Lower lobe of right lung (tissue), 2 donors: ENCODE results near the gene TSG101. TPM values are rescaled to one million over a fixed set of nuclear protein-coding genes. Genes with fewer than 3 reads are reported as not detected.

Source experiments
- ATAC-seq, 2 donors: fragments of 200-7000 bp; cut with Tn5 transposase; one replicate each; pipeline ENCODE4 v1.9.1; 2020 to 2022; ENCODE audit warnings: mild to moderate bottlenecking in 2 of 2, moderate library complexity in 2 of 2
- DNase-seq: peaks from one replicate; pipeline ENCODE4 v3.0.0-alpha.2; 2020
- H3K27ac ChIP-seq: fragments of 200-600 bp; one replicate; pipeline ENCODE4 v1.8.0; 2022
- H3K27me3 ChIP-seq: fragments of 200-600 bp; one replicate; pipeline ENCODE4 v1.8.0; 2022; ENCODE audit warnings: low read depth
- H3K36me3 ChIP-seq: fragments of 200-600 bp; one replicate; pipeline ENCODE4 v1.8.0; 2022; ENCODE audit warnings: mild to moderate bottlenecking
- H3K4me1 ChIP-seq: fragments of 200-600 bp; one replicate; pipeline ENCODE4 v1.8.0; 2022
- H3K4me3 ChIP-seq: fragments of 200-600 bp; one replicate; pipeline ENCODE4 v1.8.0; 2022; ENCODE audit warnings: mild to moderate bottlenecking
- H3K9me3 ChIP-seq: fragments of 200-600 bp; one replicate; pipeline ENCODE4 v1.8.0; 2022
- CTCF ChIP-seq: fragments of 200-600 bp; IDR thresholded peaks from one replicate; pipeline ENCODE4 v1.8.0; 2022; ENCODE audit warnings: antibody characterized with exemption, mild to moderate bottlenecking
- intact Hi-C: fragments of 100-400 bp; cut with DNase I; formaldehyde crosslinking; loops from one replicate; pipeline ENCODE4 v1.11.0; 2022
- total RNA-seq: library from RNA; stranded (reverse); fragmentation: NEBNext Ultra II Directional; extraction: Animal tissue kit (Norgen Biotek cat#: 25700); gene quantifications from one replicate; pipeline ENCODE4 v1.2.1, GENCODE V29; 2021
- donor health status: DM: no; HTN: yes; CAD: no; lungs with severe emphysema.

TSG101 gene
- total RNA-seq, 1 donor from 2014 or later: 61.8 TPM

- Histone ChIP-seq H3K36me3 (peaks cover 66% of the 10 kb centered on the region), H3K9me3 (no peaks in the 10 kb centered on the region), H3K4me3 (no peak overlapping the region), H3K27me3 (no peaks in the 10 kb centered on the region), H3K4me1 (no peaks in the 10 kb centered on the region), H3K27ac (no peak overlapping the region)
- ATAC-seq: no peak
- TF ChIP-seq CTCF: no peak
- intact Hi-C loops: no loop called here
- DNase-seq: no peak
These were observed 6.6 kb upstream of the TSG101 start for GRCh38 chr11:18533365-18533764.

DNA sequence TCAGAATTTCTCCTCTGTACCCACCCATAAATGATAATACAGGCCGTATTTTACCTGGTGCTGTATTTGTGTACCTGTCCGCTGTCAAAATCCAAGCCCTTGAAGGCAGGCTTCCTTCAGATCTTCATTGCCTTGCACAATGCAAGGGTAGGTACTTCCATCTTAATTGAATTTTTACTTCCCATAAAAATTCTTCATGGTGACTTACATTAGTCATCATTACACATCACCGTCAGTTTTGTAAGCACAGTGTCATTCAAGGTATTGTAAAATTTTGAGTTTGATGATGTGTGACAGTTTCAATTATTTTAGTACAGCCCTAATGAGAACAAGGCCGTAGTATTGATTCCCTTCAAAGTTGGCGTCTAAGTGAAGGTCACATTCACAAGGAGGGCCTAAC is 770 bp upstream of the TSG101 start:
- no peak for TF ChIP-seq CTCF
- Histone ChIP-seq H3K4me3 (peak overlapping the region; percentile 90), H3K27me3 (no peaks in the 10 kb centered on the region), H3K27ac (peak overlapping the region; percentile 98), H3K9me3 (no peaks in the 10 kb centered on the region), H3K4me1 (peaks cover 27% of the 10 kb centered on the region), H3K36me3 (peaks cover 22% of the 10 kb centered on the region)
- DNase-seq (no peak), ATAC-seq (peak in 1 of 2 donors; percentile 5)
- intact Hi-C loops: no loop called here

GRCh38 chr11:18526130-18526520 is 617 bp downstream of the TSG101 start:
- Histone ChIP-seq H3K4me3 (peak overlapping the region; percentile 90), H3K4me1 (peaks cover 27% of the 10 kb centered on the region), H3K36me3 (peaks cover 15% of the 10 kb centered on the region), H3K9me3 (no peaks in the 10 kb centered on the region), H3K27ac (peak overlapping the region; percentile 98), H3K27me3 (no peaks in the 10 kb centered on the region)
- no peak for ATAC-seq
- no peak for DNase-seq
- no peak for TF ChIP-seq CTCF
- intact Hi-C loops: no loop called here

GRCh38 chr11:18524248-18524647 is 2.5 kb downstream of the TSG101 start:
- Histone ChIP-seq H3K36me3 (peaks cover 9% of the 10 kb centered on the region), H3K4me1 (peaks cover 27% of the 10 kb centered on the region), H3K27me3 (no peaks in the 10 kb centered on the region), H3K9me3 (no peaks in the 10 kb centered on the region), H3K4me3 (no peak overlapping the region), H3K27ac (no peak overlapping the region)
- ATAC-seq (no peak), DNase-seq (no peak)
- intact Hi-C loops: no loop called here
- no peak for TF ChIP-seq CTCF

- Histone ChIP-seq H3K4me1 (peaks cover 27% of the 10 kb centered on the region), H3K4me3 (no peak overlapping the region), H3K27me3 (no peaks in the 10 kb centered on the region), H3K36me3 (peaks cover 18% of the 10 kb centered on the region), H3K27ac (no peak overlapping the region), H3K9me3 (no peaks in the 10 kb centered on the region)
- ATAC-seq: no peak
- DNase-seq: no peak
- no peak for TF ChIP-seq CTCF
- intact Hi-C loops: no loop called here
These were observed 3.7 kb downstream of the TSG101 start for GRCh38 chr11:18523084-18523483.

- H3K9me3 ChIP-seq: no peaks in the 10 kb centered on the region
- no peak overlapping the region for H3K4me3 ChIP-seq
These were observed 4.4 kb downstream of the TSG101 start for GRCh38 chr11:18522388-18522787.

More at GRCh38 chr11:18522388-18522787, 4.4 kb downstream of the TSG101 start:
- Histone ChIP-seq H3K4me1 (peaks cover 20% of the 10 kb centered on the region), H3K27me3 (no peaks in the 10 kb centered on the region), H3K36me3 (peaks cover 25% of the 10 kb centered on the region), H3K27ac (no peak overlapping the region)
- DNase-seq (no peak), ATAC-seq (no peak)
- no peak for TF ChIP-seq CTCF
- intact Hi-C loops: no loop called here
